Measurements from ENCODE around the gene RNF145. TPM values are rescaled to one million over a fixed set of nuclear protein-coding genes. Genes with fewer than 3 reads are reported as not detected.
A peak's percentile ranks its signal among the peaks of the same experiment; 100 is the strongest.

Gene RNF145
- total and polyA plus RNA-seq, 10 of the 15 experiments (the other 5 are each of a cell fraction or from before 2014, with no cell fraction given) = 9.7 to 58.1 (median 38.2) TPM

DNA sequence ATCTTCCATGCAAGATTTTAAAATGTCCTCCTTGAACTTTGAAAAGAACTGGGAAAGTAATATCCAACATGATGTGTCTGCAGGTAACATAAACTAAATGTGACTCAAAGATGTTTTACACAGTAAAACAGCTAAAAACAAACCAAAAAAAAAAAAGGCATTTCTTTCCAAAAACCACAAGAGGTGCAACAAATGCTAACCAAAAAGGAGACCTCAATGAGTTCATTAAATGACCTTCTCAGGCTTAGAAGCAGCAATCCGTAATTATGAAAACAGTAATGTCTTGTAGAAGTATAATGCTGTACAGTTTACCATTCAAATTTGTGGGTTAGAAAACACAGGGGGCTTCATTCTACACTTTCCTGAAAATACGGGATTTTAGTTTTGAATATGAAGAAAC is 2.5 kb downstream of the RNF145 start:
- no TSS peak for BruUV-seq (replicated peaks)
- ChIA-PET POLR2A (interaction anchor here (0.6 to 3.0 kb wide), 7 partner anchors 8 to 217 kb away, joined by 3 to 25 read pairs (median 4); no protein-coding TSS in a partner anchor), RAD21 (ENCODE audit: unreplicated experiment) (interaction anchor here (0.7 to 2.9 kb wide), 11 partner anchors 9 to 701 kb away, joined by 3 to 35 read pairs (median 3); no protein-coding TSS in a partner anchor), SMC1A (ENCODE audit: uncharacterized antibody, unreplicated experiment) (interaction anchor here (0.6 to 4.8 kb wide), 17 partner anchors 8 to 1292 kb away, joined by 3 to 42 read pairs (median 6); partner anchors contain the start of gene UBLCP1), CTCF (interaction anchor here (0.7 to 3.6 kb wide), 11 partner anchors 8 to 128 kb away, joined by 3 to 26 read pairs (median 3); no protein-coding TSS in a partner anchor)
- DNase-seq (ENCODE audit: low read depth, low spot score) (no peak), FAIRE-seq (no peak), ATAC-seq (no peak)
- intact Hi-C loops (cut with micrococcal nuclease; ENCODE audit: unreplicated experiment) = loop anchor here (2.0 to 10.0 kb wide), 4 partner anchors 35 to 1258 kb away; no protein-coding TSS in a partner anchor
- H3K4me2 ChIP-seq (ENCODE audit: control insufficient read depth, insufficient read depth) = peak overlapping the region; percentile 93
- H3K79me2 ChIP-seq (ENCODE audit: control insufficient read depth, insufficient read depth, low read length) = peaks cover 82% of the 10 kb centered on the region
- WGBS (ENCODE audit: insufficient coverage, insufficient replicate concordance, low lambda C conversion rate, missing lambda C conversion rate) = 0% methylated on average over 2 of the region's 2 CpGs
- H3K27me3 ChIP-seq (replicated peaks in 1 of 2; ENCODE audit: control insufficient read depth in 2 of 2, insufficient read depth in 2 of 2, low read length in 1 of 2) = no peaks in the 10 kb centered on the region
- H3K4me3 ChIP-seq = peak overlapping the region; percentile 79
- in situ Hi-C loops (cut with MboI) = no loop called here
- H3K9me3 ChIP-seq (replicated peaks; ENCODE audit: control insufficient read depth, insufficient read depth, low read length) = no peaks in the 10 kb centered on the region
- H3K4me1 ChIP-seq (ENCODE audit: control insufficient read depth, insufficient read depth, low read length) = peaks cover 9% of the 10 kb centered on the region
- TF ChIP-seq RUNX3 (IDR thresholded peaks at IDR 0.05; ENCODE audit: low read length) (peak; percentile 47; the same call in 1 of the 2 replicates), CBX3 (IDR thresholded peaks at IDR 0.05; ENCODE audit: borderline replicate concordance, low read depth) (no peak)
- H3K9ac ChIP-seq (ENCODE audit: control insufficient read depth, insufficient read depth, low read length) = peak overlapping the region; percentile 81
- peaks cover 0 to 6% of the 10 kb centered on the region in 2 experiments; a peak in 1 of 4 replicates for H3K36me3 ChIP-seq (ENCODE audit: control insufficient read depth in 2 of 2, insufficient read depth in 2 of 2, low read length in 1 of 2)
- no peak overlapping the region for H2AFZ ChIP-seq (ENCODE audit: control insufficient read depth, low read depth, low read length)
- H3K27ac ChIP-seq (ENCODE audit: control insufficient read depth, insufficient read depth) = peak overlapping the region; percentile 83
- H4K20me1 ChIP-seq (ENCODE audit: control insufficient read depth, insufficient read depth) = no peaks in the 10 kb centered on the region

DNA sequence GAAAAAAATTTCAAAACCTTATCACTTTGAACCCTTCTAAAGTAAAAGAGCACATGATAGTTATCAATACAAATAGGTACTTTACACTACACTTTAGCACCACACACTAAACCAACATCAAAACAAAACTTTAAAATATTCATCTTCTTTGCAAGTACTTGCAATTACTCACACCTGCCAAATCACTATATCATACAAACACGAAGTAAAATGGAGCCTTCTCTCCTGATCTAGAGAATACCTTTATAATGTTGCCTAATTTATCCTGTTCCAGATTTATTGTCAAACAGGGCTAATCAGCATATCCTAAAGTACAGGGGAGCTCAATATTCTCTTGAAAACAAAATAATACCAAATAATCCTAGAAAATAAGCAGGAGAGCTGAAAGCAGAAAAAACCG is 3.0 kb downstream of the RNF145 start:
- SMC1A ChIA-PET (ENCODE audit: uncharacterized antibody, unreplicated experiment) = interaction anchor here (0.6 to 4.8 kb wide), 15 partner anchors 8 to 785 kb away, joined by 3 to 42 read pairs (median 6); partner anchors contain the start of gene UBLCP1
- no peak for ATAC-seq
- H3K4me1 ChIP-seq (ENCODE audit: control insufficient read depth, insufficient read depth, low read length) = peaks cover 9% of the 10 kb centered on the region

More for the DNA sequence above, 3.0 kb downstream of the RNF145 start:
- no peaks in the 10 kb centered on the region for H3K27me3 ChIP-seq (replicated peaks in 1 of 2; ENCODE audit: control insufficient read depth in 2 of 2, insufficient read depth in 2 of 2, low read length in 1 of 2)
- FAIRE-seq (no peak), DNase-seq (ENCODE audit: low read depth, low spot score) (no peak)
- peak overlapping the region; percentile 93 for H3K4me2 ChIP-seq (ENCODE audit: control insufficient read depth, insufficient read depth)
- H4K20me1 ChIP-seq (ENCODE audit: control insufficient read depth, insufficient read depth) = no peaks in the 10 kb centered on the region
- 0% methylated on average over 2 of the region's 2 CpGs for WGBS (ENCODE audit: insufficient coverage, insufficient replicate concordance, low lambda C conversion rate, missing lambda C conversion rate)
- H3K4me3 ChIP-seq = peak overlapping the region; percentile 79
- no TSS peak for BruUV-seq (replicated peaks)
- no peak overlapping the region for H2AFZ ChIP-seq (ENCODE audit: control insufficient read depth, low read depth, low read length)
- H3K36me3 ChIP-seq (ENCODE audit: control insufficient read depth in 2 of 2, insufficient read depth in 2 of 2, low read length in 1 of 2) = peaks cover 0 to 6% of the 10 kb centered on the region in 2 experiments; a peak in 1 of 4 replicates
- H3K27ac ChIP-seq (ENCODE audit: control insufficient read depth, insufficient read depth) = peak overlapping the region; percentile 83
- CTCF ChIA-PET = interaction anchor here (0.7 to 3.6 kb wide), 5 partner anchors 8 to 111 kb away, joined by 3 to 26 read pairs (median 8); no protein-coding TSS in a partner anchor
- TF ChIP-seq SRF (IDR thresholded peaks at IDR 0.05; ENCODE audit: low read depth in 2 of 2, low read length in 2 of 2) = no peak
- TF ChIP-seq, protein P1, sequence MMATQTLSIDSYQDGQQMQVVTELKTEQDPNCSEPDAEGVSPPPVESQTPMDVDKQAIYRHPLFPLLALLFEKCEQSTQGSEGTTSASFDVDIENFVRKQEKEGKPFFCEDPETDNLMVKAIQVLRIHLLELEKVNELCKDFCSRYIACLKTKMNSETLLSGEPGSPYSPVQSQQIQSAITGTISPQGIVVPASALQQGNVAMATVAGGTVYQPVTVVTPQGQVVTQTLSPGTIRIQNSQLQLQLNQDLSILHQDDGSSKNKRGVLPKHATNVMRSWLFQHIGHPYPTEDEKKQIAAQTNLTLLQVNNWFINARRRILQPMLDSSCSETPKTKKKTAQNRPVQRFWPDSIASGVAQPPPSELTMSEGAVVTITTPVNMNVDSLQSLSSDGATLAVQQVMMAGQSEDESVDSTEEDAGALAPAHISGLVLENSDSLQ (IDR thresholded peaks at IDR 0.05) = peak; percentile 20; the same call in 1 of the 2 replicates
- POLR2A ChIA-PET = interaction anchor here (0.6 to 3.0 kb wide), 4 partner anchors 7 to 166 kb away, joined by 3 to 25 read pairs (median 8); no protein-coding TSS in a partner anchor
- peak overlapping the region; percentile 81 for H3K9ac ChIP-seq (ENCODE audit: control insufficient read depth, insufficient read depth, low read length)
- RAD21 ChIA-PET (ENCODE audit: unreplicated experiment) = interaction anchor here (0.7 to 2.9 kb wide), 10 partner anchors 8 to 701 kb away, joined by 3 to 23 read pairs (median 3); no protein-coding TSS in a partner anchor
- intact Hi-C loops (cut with micrococcal nuclease; ENCODE audit: unreplicated experiment) (loop anchor here (2.0 to 10.0 kb wide), 4 partner anchors 34 to 1258 kb away; no protein-coding TSS in a partner anchor), in situ Hi-C loops (cut with MboI) (no loop called here)
- peaks cover 86% of the 10 kb centered on the region for H3K79me2 ChIP-seq (ENCODE audit: control insufficient read depth, insufficient read depth, low read length)
- H3K9me3 ChIP-seq (replicated peaks; ENCODE audit: control insufficient read depth, insufficient read depth, low read length) = no peaks in the 10 kb centered on the region
